ENCODE data around the gene AREG. TPM values are rescaled to one million over a fixed set of nuclear protein-coding genes. Genes with fewer than 3 reads are reported as not detected.

Gene AREG
- total RNA-seq, 1 experiment from 2014 or later = 146 TPM

GRCh38 chr4:74453037-74453635, 8.2 kb downstream of the AREG start:
- CTCF ChIA-PET = interaction anchor here (0.7 kb wide), 1 partner anchor 29 kb away, joined by 4 read pairs; no protein-coding TSS in a partner anchor
- peaks cover 96% of the 10 kb centered on the region for H3K36me3 Mint-ChIP-seq (ENCODE audit: insufficient read depth, unreplicated experiment)
- BruUV-seq (replicated peaks) = no TSS peak

GRCh38 chr4:74453829-74454742, 9.2 kb downstream of the AREG start:
- Histone ChIP-seq H3K4me1 (peaks cover 27% of the 10 kb centered on the region), H3K27me3 (replicated peaks; ENCODE audit: control insufficient read depth, insufficient read depth, low read length) (no peaks in the 10 kb centered on the region), H3K9me3 (no peaks in the 10 kb centered on the region), H3K4me3 (ENCODE audit: low read depth, low read length) (no peak overlapping the region), H3K36me3 (ENCODE audit: control insufficient read depth, insufficient read depth, low read length) (peaks cover 1% of the 10 kb centered on the region)
- TF ChIP-seq CTCF (IDR thresholded peaks at IDR 0.05; ENCODE audit: insufficient read depth in 1 of 2, low read depth in 1 of 2, low read length in 1 of 2, severe bottlenecking in 1 of 2, unreplicated experiment in 1 of 2) = no peak
- H3K9me3 Mint-ChIP-seq (ENCODE audit: unreplicated experiment) = peaks cover 2% of the 10 kb centered on the region
- H3K27ac Mint-ChIP-seq (ENCODE audit: unreplicated experiment) = no peak overlapping the region
- DNase-seq = no peak
- H3K27me3 Mint-ChIP-seq (ENCODE audit: insufficient read depth, unreplicated experiment) = no peaks in the 10 kb centered on the region
- H3K36me3 Mint-ChIP-seq (ENCODE audit: insufficient read depth, unreplicated experiment) = peaks cover 94% of the 10 kb centered on the region
- peaks cover 37% of the 10 kb centered on the region for H3K4me1 Mint-ChIP-seq (ENCODE audit: low read depth, unreplicated experiment)
- intact Hi-C loops (cut with micrococcal nuclease; ENCODE audit: unreplicated experiment) = no loop called here
- H3K4me3 Mint-ChIP-seq (ENCODE audit: unreplicated experiment) = no peak overlapping the region
- BruUV-seq (replicated peaks) = no TSS peak
- ChIA-PET POLR2A (interaction anchor here (0.7 kb wide), 1 partner anchor 169 kb away, joined by 9 read pairs; no protein-coding TSS in a partner anchor), CTCF (interaction anchor here (0.7 kb wide), 1 partner anchor 30 kb away, joined by 4 read pairs; no protein-coding TSS in a partner anchor)

More at GRCh38 chr4:74453037-74453635, 8.2 kb downstream of the AREG start:
- H3K9me3 Mint-ChIP-seq (ENCODE audit: unreplicated experiment) = no peaks in the 10 kb centered on the region
- H3K4me1 Mint-ChIP-seq (ENCODE audit: low read depth, unreplicated experiment) = peaks cover 37% of the 10 kb centered on the region
- no peaks in the 10 kb centered on the region for H3K27me3 ChIP-seq (replicated peaks; ENCODE audit: control insufficient read depth, insufficient read depth, low read length)
- no peak for TF ChIP-seq CTCF (IDR thresholded peaks at IDR 0.05; ENCODE audit: insufficient read depth in 1 of 2, low read depth in 1 of 2, low read length in 1 of 2, severe bottlenecking in 1 of 2, unreplicated experiment in 1 of 2)
- no peak for DNase-seq
- H3K9me3 ChIP-seq = no peaks in the 10 kb centered on the region
- H3K4me3 Mint-ChIP-seq (ENCODE audit: unreplicated experiment) = peak overlapping the region; percentile 31
- H3K36me3 ChIP-seq (ENCODE audit: control insufficient read depth, insufficient read depth, low read length) = peaks cover 1% of the 10 kb centered on the region
- peaks cover 27% of the 10 kb centered on the region for H3K4me1 ChIP-seq
- H3K4me3 ChIP-seq (ENCODE audit: low read depth, low read length) = no peak overlapping the region
- intact Hi-C loops (cut with micrococcal nuclease; ENCODE audit: unreplicated experiment) = no loop called here
- H3K27me3 Mint-ChIP-seq (ENCODE audit: insufficient read depth, unreplicated experiment) = no peaks in the 10 kb centered on the region
- peak overlapping the region; percentile 30 for H3K27ac Mint-ChIP-seq (ENCODE audit: unreplicated experiment)
- POLR2A ChIA-PET = interaction anchor here (0.7 kb wide), 1 partner anchor 170 kb away, joined by 9 read pairs; no protein-coding TSS in a partner anchor

GRCh38 chr4:74455361-74456055, 10.6 kb downstream of the AREG start:
- intact Hi-C loops (cut with micrococcal nuclease; ENCODE audit: unreplicated experiment) = loop anchor here (1.0 kb wide), 1 partner anchor 77 kb away; no protein-coding TSS in a partner anchor
- BruUV-seq (replicated peaks) = no TSS peak

More at GRCh38 chr4:74455361-74456055, 10.6 kb downstream of the AREG start:
- Histone ChIP-seq H3K9me3 (peaks cover under 1% of the 10 kb centered on the region), H3K27me3 (replicated peaks; ENCODE audit: control insufficient read depth, insufficient read depth, low read length) (no peaks in the 10 kb centered on the region), H3K36me3 (ENCODE audit: control insufficient read depth, insufficient read depth, low read length) (no peaks in the 10 kb centered on the region; the same call in 1 of the 2 replicates), H3K4me3 (ENCODE audit: low read depth, low read length) (no peak overlapping the region), H3K4me1 (peaks cover 22% of the 10 kb centered on the region)
- Mint-ChIP-seq H3K27me3 (ENCODE audit: insufficient read depth, unreplicated experiment) (no peaks in the 10 kb centered on the region), H3K36me3 (ENCODE audit: insufficient read depth, unreplicated experiment) (peaks cover 82% of the 10 kb centered on the region), H3K9me3 (ENCODE audit: unreplicated experiment) (peaks cover 12% of the 10 kb centered on the region), H3K27ac (ENCODE audit: unreplicated experiment) (peak overlapping the region; percentile 77), H3K4me1 (ENCODE audit: low read depth, unreplicated experiment) (peaks cover 30% of the 10 kb centered on the region), H3K4me3 (ENCODE audit: unreplicated experiment) (peak overlapping the region; percentile 4)
- TF ChIP-seq CTCF (IDR thresholded peaks at IDR 0.05; ENCODE audit: insufficient read depth in 1 of 2, low read depth in 1 of 2, low read length in 1 of 2, severe bottlenecking in 1 of 2, unreplicated experiment in 1 of 2) = no peak
- POLR2A ChIA-PET = interaction anchor here (1.3 to 1.5 kb wide), 2 partner anchors 10 to 76 kb away, joined by 4 to 5 read pairs; partner anchors contain the start of gene AREG
- DNase-seq = no peak
- CTCF ChIA-PET = interaction anchor here (1.4 to 2.6 kb wide), 3 partner anchors 168 to 220 kb away, joined by 5 to 7 read pairs (median 6); no protein-coding TSS in a partner anchor

Data from Caco-2 (cell line).